NOMO-1 (cell line): ENCODE results near the gene DMD.

Source experiments
- DNase-seq, 2 experiments: peaks; one replicate each; lab custom pipeline; 2025; ENCODE audit not compliant: unreplicated experiment in 2 of 2; lab: John Stamatoyannopoulos, UW

DMD gene

GRCh38 chrX:32370456-32371205 is 840.7 kb downstream of the DMD start:
- no peak for DNase-seq

GRCh38 chrX:32293962-32294700 is 917.2 kb downstream of the DMD start:
- DNase-seq: no peak

- DNase-seq: no peak
Observed at GRCh38 chrX:32289356-32289755, 922.0 kb downstream of the DMD start.

GRCh38 chrX:32281853-32282252 is 929.5 kb downstream of the DMD start:
- DNase-seq: no peak

GRCh38 chrX:32280921-32281320 is 930.4 kb downstream of the DMD start:
- DNase-seq: no peak

- DNase-seq: no peak
Observed at GRCh38 chrX:32280489-32280888, 930.9 kb downstream of the DMD start.

- no peak for DNase-seq
Observed at GRCh38 chrX:32276153-32276552, 935.2 kb downstream of the DMD start.

GRCh38 chrX:32269866-32270265 is 941.5 kb downstream of the DMD start:
- no peak for DNase-seq

- no peak for DNase-seq
Observed at GRCh38 chrX:32268207-32268606, 943.1 kb downstream of the DMD start.

GRCh38 chrX:32267796-32268195 is 943.6 kb downstream of the DMD start:
- DNase-seq: no peak

GRCh38 chrX:32246675-32247074 is 964.7 kb downstream of the DMD start:
- DNase-seq: peak in 1 of 2 experiments; percentile 1

- DNase-seq: no peak
Observed at GRCh38 chrX:32195611-32196010, 1015.7 kb downstream of the DMD start.

GRCh38 chrX:32191316-32191715 is 1020.0 kb downstream of the DMD start:
- no peak for DNase-seq

- no peak for DNase-seq
Observed at GRCh38 chrX:32185160-32185559, 1026.2 kb downstream of the DMD start.

- DNase-seq: no peak
Observed at GRCh38 chrX:32183066-32183465, 1028.3 kb downstream of the DMD start.

GRCh38 chrX:32176510-32176909 is 1034.8 kb downstream of the DMD start:
- no peak for DNase-seq

- DNase-seq: peak in 1 of 2 experiments; percentile 3
Observed at GRCh38 chrX:32170481-32170880, 1040.9 kb downstream of the DMD start.

GRCh38 chrX:32155044-32155638 is 1056.2 kb downstream of the DMD start:
- DNase-seq: no peak

GRCh38 chrX:32153585-32153984 is 1057.8 kb downstream of the DMD start:
- no peak for DNase-seq

- no peak for DNase-seq
Observed at GRCh38 chrX:32150141-32150540, 1061.2 kb downstream of the DMD start.

- DNase-seq: no peak
Observed at GRCh38 chrX:32141841-32142240, 1069.5 kb downstream of the DMD start.

- no peak for DNase-seq
Observed at GRCh38 chrX:32139476-32139875, 1071.9 kb downstream of the DMD start.
